Prostate gland (tissue), 2 donors: Measurements from ENCODE around the gene PUSL1. TPM values are rescaled to one million over a fixed set of nuclear protein-coding genes. Genes with fewer than 3 reads are reported as not detected.

Experiments
- DNase-seq: peaks from one replicate; pipeline ENCODE4 v3.0.0-alpha.2; 2019; ENCODE audit warnings: low spot score
- H3K27ac ChIP-seq, 2 donors: fragments of 200-600 bp; sonication (generic); 2 replicates each; pipeline ENCODE4 v1.5.1; 2017 to 2019
- H3K27me3 ChIP-seq: fragments of 200-600 bp; sonication (generic); replicated peaks from 2 replicates; pipeline ENCODE4 v1.5.1; 2019; ENCODE audit not compliant: insufficient read depth
- H3K36me3 ChIP-seq, 2 donors: fragments of 200-600 bp; sonication (generic); 1 replicate in 1 of 2; 2 replicates in 1 of 2; pipeline versions ENCODE4 v1.5.1 to v1.8.1; 2017 to 2019
- H3K4me1 ChIP-seq: fragments of 200-600 bp; sonication (generic); replicated peaks from 2 replicates; pipeline ENCODE4 v1.5.1; 2019
- H3K4me3 ChIP-seq, 2 donors: fragments of 200-600 bp; sonication (generic); 2 replicates each; pipeline ENCODE4 v1.5.1; 2017 to 2019
- H3K9me3 ChIP-seq: fragments of 200-600 bp; sonication (generic); 2 replicates; pipeline ENCODE4 v1.5.1; 2017
- CTCF ChIP-seq, 4 experiments: fragments of 200-600 bp in 2 of 4; fragments of 450-650 bp in 2 of 4; sonication (generic) in 2 of 4; IDR thresholded peaks; 1 replicate in 3 of 4; 2 replicates in 1 of 4; pipeline ENCODE4 v1.5.1; 2016 to 2019; ENCODE audit warnings: antibody characterized with exemption in 4 of 4, mild to moderate bottlenecking in 2 of 4, moderate library complexity in 2 of 4
- POLR2A ChIP-seq: fragments of 450-650 bp; IDR thresholded peaks from one replicate; pipeline ENCODE4 v1.6.1; 2016; ENCODE audit warnings: antibody characterized with exemption, mild to moderate bottlenecking
- POLR2AphosphoS5 ChIP-seq: sonication (generic); formaldehyde crosslinking; IDR thresholded peaks from one replicate; pipeline ENCODE4 v1.6.1; 2017; ENCODE audit warnings: antibody characterized with exemption
- WGBS: methylation state at CpG from one replicate; pipeline ENCODE4 v1.1.5; 2018; 5-methylcytosine and 5-hydroxymethylcytosine counted together
- intact Hi-C: fragments of 100-400 bp; cut with DNase I; formaldehyde crosslinking; loops from one replicate; pipeline ENCODE4 v1.14.2; 2022
- total RNA-seq, 2 donors: library from RNA; depleted of rRNA; stranded (reverse); fragments of >200 nt; gene quantifications; one replicate each; pipeline ENCODE4 v1.1.0, GENCODE V29; 2016

Gene PUSL1
- total RNA-seq, 2 donors from 2014 or later: 30.6 to 36.9 TPM

- H3K9me3 ChIP-seq: no peaks in the 10 kb centered on the region
- no peak for DNase-seq
- no peaks in the 10 kb centered on the region for H3K36me3 ChIP-seq
- TF ChIP-seq CTCF (IDR thresholded peaks at IDR 0.05) (no peak), POLR2A (no peak), POLR2AphosphoS5 (no peak)
- intact Hi-C loops: no loop called here
- peaks cover 14% of the 10 kb centered on the region for H3K4me1 ChIP-seq
- H3K27me3 ChIP-seq: no peaks in the 10 kb centered on the region
- WGBS: 90% methylated on average over 57 of the region's 58 CpGs
- H3K4me3 ChIP-seq: no peak overlapping the region
- no peak overlapping the region for H3K27ac ChIP-seq
These were observed 21.2 kb downstream of the PUSL1 start for GRCh38 chr1:1329304-1330210.

- WGBS: 61% methylated on average over 9 of the region's 15 CpGs
- H3K27me3 ChIP-seq: no peaks in the 10 kb centered on the region
- H3K4me1 ChIP-seq: peaks cover 12% of the 10 kb centered on the region
- TF ChIP-seq POLR2AphosphoS5: no peak
- TF ChIP-seq CTCF (IDR thresholded peaks at IDR 0.05): no peak
- TF ChIP-seq POLR2A: no peak
- no peak for DNase-seq
- intact Hi-C loops: no loop called here
- peaks cover 0 to 2% of the 10 kb centered on the region in 2 donors for H3K36me3 ChIP-seq
- no peaks in the 10 kb centered on the region for H3K9me3 ChIP-seq
- no peak overlapping the region for H3K27ac ChIP-seq
- H3K4me3 ChIP-seq: no peak overlapping the region
These were observed 22.1 kb downstream of the PUSL1 start for GRCh38 chr1:1330366-1331067.

- no peaks in the 10 kb centered on the region for H3K27me3 ChIP-seq
- intact Hi-C loops: no loop called here
- no peak for DNase-seq
- TF ChIP-seq POLR2A (no peak), CTCF (IDR thresholded peaks at IDR 0.05) (no peak), POLR2AphosphoS5 (no peak)
- H3K27ac ChIP-seq: no peak within 1 kb of the TSS
- H3K4me3 ChIP-seq: no peak within 1 kb of the TSS
- peaks cover 0 to 2% of the 10 kb centered on the region in 2 donors for H3K36me3 ChIP-seq
- 57% methylated on average over 39 of the region's 41 CpGs for WGBS
- peaks cover 4% of the 10 kb centered on the region for H3K4me1 ChIP-seq
- H3K9me3 ChIP-seq: no peaks in the 10 kb centered on the region
These were observed 22.9 kb downstream of the PUSL1 start, which contains the start of gene TAS1R3 for GRCh38 chr1:1331068-1331965. TSS of gene TAS1R3 (plus strand) at chr1:1331280. CDS start at chr1:1331346, 66 bp downstream.

- intact Hi-C loops: no loop called here
- no peaks in the 10 kb centered on the region for H3K27me3 ChIP-seq
- no peak overlapping the region for H3K4me3 ChIP-seq
These were observed 23.8 kb downstream of the PUSL1 start for GRCh38 chr1:1332031-1332755.

More at GRCh38 chr1:1332031-1332755, 23.8 kb downstream of the PUSL1 start:
- Histone ChIP-seq H3K27ac (no peak overlapping the region), H3K36me3 (peaks cover 0 to 2% of the 10 kb centered on the region in 2 donors), H3K9me3 (no peaks in the 10 kb centered on the region), H3K4me1 (peaks cover 4% of the 10 kb centered on the region)
- TF ChIP-seq CTCF (IDR thresholded peaks at IDR 0.05) (no peak), POLR2AphosphoS5 (no peak), POLR2A (no peak)
- no peak for DNase-seq
- WGBS: 83% methylated on average over 57 of the region's 57 CpGs
